ENCODE data around the gene SGSH.
"Not testable (repeated sequence)": the region's sequence is repeated elsewhere in the genome, so short reads cannot be mapped to it uniquely, and the experiment has no call there.

Gene SGSH

GRCh38 chr17:80209765-80210164 lies 10.4 kb downstream of the SGSH start:
- no peaks in the 10 kb centered on the region for H3K9me3 ChIP-seq (ENCODE audit: control insufficient read depth in 2 of 2, low read length in 2 of 2)
- no peaks in the 10 kb centered on the region for H3K27me3 ChIP-seq (ENCODE audit: control insufficient read depth in 1 of 2, insufficient read depth in 2 of 2, low read length in 2 of 2)
- no peak overlapping the region for H3K9ac ChIP-seq (ENCODE audit: low read length in 2 of 2)
- no peak overlapping the region for H3K27ac ChIP-seq (ENCODE audit: low read length)
- H3K4me3 ChIP-seq (ENCODE audit: low read length in 2 of 2) = no peak overlapping the region
- no peaks in the 10 kb centered on the region for H3K4me1 ChIP-seq (ENCODE audit: control insufficient read depth, insufficient read depth, low read length)
- H3K36me3 ChIP-seq (ENCODE audit: control insufficient read depth in 2 of 2, insufficient read depth in 2 of 2, low read length in 2 of 2) = peaks cover 6 to 26% of the 10 kb centered on the region in 2 donors

- Histone ChIP-seq H3K4me3 (ENCODE audit: low read length in 2 of 2) (no peak overlapping the region), H3K36me3 (ENCODE audit: control insufficient read depth in 2 of 2, insufficient read depth in 2 of 2, low read length in 2 of 2) (peaks cover 6 to 22% of the 10 kb centered on the region in 2 donors), H3K27me3 (ENCODE audit: control insufficient read depth in 1 of 2, insufficient read depth in 2 of 2, low read length in 2 of 2) (no peaks in the 10 kb centered on the region), H3K9ac (ENCODE audit: low read length in 2 of 2) (no peak overlapping the region), H3K4me1 (ENCODE audit: control insufficient read depth, insufficient read depth, low read length) (no peaks in the 10 kb centered on the region), H3K27ac (ENCODE audit: low read length) (no peak overlapping the region), H3K9me3 (ENCODE audit: control insufficient read depth in 2 of 2, low read length in 2 of 2) (no peaks in the 10 kb centered on the region)
Measured at GRCh38 chr17:80208050-80208449, 12.1 kb downstream of the SGSH start.

GRCh38 chr17:80205811-80206210 lies 14.3 kb downstream of the SGSH start:
- H3K27ac ChIP-seq (ENCODE audit: low read length) = no peak overlapping the region

GRCh38 chr17:80204626-80205468 lies 15.3 kb downstream of the SGSH start:
- peaks cover 0 to 4% of the 10 kb centered on the region in 2 donors for H3K36me3 ChIP-seq (ENCODE audit: control insufficient read depth in 2 of 2, insufficient read depth in 2 of 2, low read length in 2 of 2)
- no peaks in the 10 kb centered on the region for H3K27me3 ChIP-seq (ENCODE audit: control insufficient read depth in 1 of 2, insufficient read depth in 2 of 2, low read length in 2 of 2)
- no peak overlapping the region for H3K9ac ChIP-seq (ENCODE audit: low read length in 2 of 2)
- no peak overlapping the region for H3K4me3 ChIP-seq (ENCODE audit: low read length in 2 of 2)
- no peak overlapping the region for H3K27ac ChIP-seq (ENCODE audit: low read length)
- no peaks in the 10 kb centered on the region for H3K4me1 ChIP-seq (ENCODE audit: control insufficient read depth, insufficient read depth, low read length)
- no peaks in the 10 kb centered on the region for H3K9me3 ChIP-seq (ENCODE audit: control insufficient read depth in 2 of 2, low read length in 2 of 2)

More at GRCh38 chr17:80205811-80206210, 14.3 kb downstream of the SGSH start:
- Histone ChIP-seq H3K27me3 (ENCODE audit: control insufficient read depth in 1 of 2, insufficient read depth in 2 of 2, low read length in 2 of 2) (no peaks in the 10 kb centered on the region), H3K4me1 (ENCODE audit: control insufficient read depth, insufficient read depth, low read length) (no peaks in the 10 kb centered on the region), H3K4me3 (ENCODE audit: low read length in 2 of 2) (no peak overlapping the region), H3K9me3 (ENCODE audit: control insufficient read depth in 2 of 2, low read length in 2 of 2) (no peaks in the 10 kb centered on the region), H3K9ac (ENCODE audit: low read length in 2 of 2) (no peak overlapping the region), H3K36me3 (ENCODE audit: control insufficient read depth in 2 of 2, insufficient read depth in 2 of 2, low read length in 2 of 2) (peaks cover 0 to 9% of the 10 kb centered on the region in 2 donors)

- no peak overlapping the region for H3K9ac ChIP-seq (ENCODE audit: low read length in 2 of 2)
- H3K9me3 ChIP-seq (ENCODE audit: control insufficient read depth in 2 of 2, low read length in 2 of 2) = no peaks in the 10 kb centered on the region
- H3K27me3 ChIP-seq (ENCODE audit: control insufficient read depth in 1 of 2, insufficient read depth in 2 of 2, low read length in 2 of 2) = no peaks in the 10 kb centered on the region
Measured at GRCh38 chr17:80203471-80203963, 16.6 kb downstream of the SGSH start.

GRCh38 chr17:80202197-80202596 lies 17.9 kb downstream of the SGSH start:
- no peaks in the 10 kb centered on the region for H3K9me3 ChIP-seq (ENCODE audit: control insufficient read depth in 2 of 2, low read length in 2 of 2)
- H3K27me3 ChIP-seq (ENCODE audit: control insufficient read depth in 1 of 2, insufficient read depth in 2 of 2, low read length in 2 of 2) = no peaks in the 10 kb centered on the region
- H3K27ac ChIP-seq (ENCODE audit: low read length) = no peak overlapping the region
- H3K36me3 ChIP-seq (ENCODE audit: control insufficient read depth in 2 of 2, insufficient read depth in 2 of 2, low read length in 2 of 2) = no peaks in the 10 kb centered on the region
- no peak overlapping the region for H3K4me3 ChIP-seq (ENCODE audit: low read length in 2 of 2)
- no peak overlapping the region for H3K9ac ChIP-seq (ENCODE audit: low read length in 2 of 2)
- no peaks in the 10 kb centered on the region for H3K4me1 ChIP-seq (ENCODE audit: control insufficient read depth, insufficient read depth, low read length)

More at GRCh38 chr17:80203471-80203963, 16.6 kb downstream of the SGSH start:
- no peaks in the 10 kb centered on the region for H3K36me3 ChIP-seq (ENCODE audit: control insufficient read depth in 2 of 2, insufficient read depth in 2 of 2, low read length in 2 of 2)
- H3K4me3 ChIP-seq (ENCODE audit: low read length in 2 of 2) = no peak overlapping the region
- no peak overlapping the region for H3K27ac ChIP-seq (ENCODE audit: low read length)
- no peaks in the 10 kb centered on the region for H3K4me1 ChIP-seq (ENCODE audit: control insufficient read depth, insufficient read depth, low read length)

GRCh38 chr17:80201446-80201845 lies 18.7 kb downstream of the SGSH start:
- Histone ChIP-seq H3K36me3 (ENCODE audit: control insufficient read depth in 2 of 2, insufficient read depth in 2 of 2, low read length in 2 of 2) (no peaks in the 10 kb centered on the region), H3K9ac (ENCODE audit: low read length in 2 of 2) (no peak overlapping the region), H3K4me3 (ENCODE audit: low read length in 2 of 2) (no peak overlapping the region), H3K9me3 (ENCODE audit: control insufficient read depth in 2 of 2, low read length in 2 of 2) (no peaks in the 10 kb centered on the region), H3K4me1 (ENCODE audit: control insufficient read depth, insufficient read depth, low read length) (no peaks in the 10 kb centered on the region), H3K27me3 (ENCODE audit: control insufficient read depth in 1 of 2, insufficient read depth in 2 of 2, low read length in 2 of 2) (peaks cover 0 to 2% of the 10 kb centered on the region in 2 donors), H3K27ac (ENCODE audit: low read length) (no peak overlapping the region)

- H3K4me3 ChIP-seq (ENCODE audit: low read length in 2 of 2); H3K4me1 ChIP-seq (ENCODE audit: control insufficient read depth, insufficient read depth, low read length); H3K9ac ChIP-seq (ENCODE audit: low read length in 2 of 2); H3K36me3 ChIP-seq (ENCODE audit: control insufficient read depth in 2 of 2, insufficient read depth in 2 of 2, low read length in 2 of 2); H3K27ac ChIP-seq (ENCODE audit: low read length); H3K9me3 ChIP-seq (ENCODE audit: control insufficient read depth in 2 of 2, low read length in 2 of 2); H3K27me3 ChIP-seq (ENCODE audit: control insufficient read depth in 1 of 2, insufficient read depth in 2 of 2, low read length in 2 of 2): not testable (repeated sequence)
Measured at GRCh38 chr17:80199295-80199694, 20.8 kb downstream of the SGSH start.

GRCh38 chr17:80198144-80198661 lies 21.9 kb downstream of the SGSH start:
- Histone ChIP-seq H3K27ac (ENCODE audit: low read length) (no peak overlapping the region), H3K36me3 (ENCODE audit: control insufficient read depth in 2 of 2, insufficient read depth in 2 of 2, low read length in 2 of 2) (no peaks in the 10 kb centered on the region), H3K4me1 (ENCODE audit: control insufficient read depth, insufficient read depth, low read length) (no peaks in the 10 kb centered on the region), H3K27me3 (ENCODE audit: control insufficient read depth in 1 of 2, insufficient read depth in 2 of 2, low read length in 2 of 2) (peaks cover 6 to 8% of the 10 kb centered on the region in 2 donors), H3K9me3 (ENCODE audit: control insufficient read depth in 2 of 2, low read length in 2 of 2) (no peaks in the 10 kb centered on the region), H3K4me3 (ENCODE audit: low read length in 2 of 2) (no peak overlapping the region), H3K9ac (ENCODE audit: low read length in 2 of 2) (no peak overlapping the region)

- peaks cover 6 to 8% of the 10 kb centered on the region in 2 donors for H3K27me3 ChIP-seq (ENCODE audit: control insufficient read depth in 1 of 2, insufficient read depth in 2 of 2, low read length in 2 of 2)
- H3K27ac ChIP-seq (ENCODE audit: low read length) = no peak overlapping the region
- H3K4me3 ChIP-seq (ENCODE audit: low read length in 2 of 2) = no peak overlapping the region
- no peaks in the 10 kb centered on the region for H3K36me3 ChIP-seq (ENCODE audit: control insufficient read depth in 2 of 2, insufficient read depth in 2 of 2, low read length in 2 of 2)
- H3K4me1 ChIP-seq (ENCODE audit: control insufficient read depth, insufficient read depth, low read length) = no peaks in the 10 kb centered on the region
- H3K9ac ChIP-seq (ENCODE audit: low read length in 2 of 2) = no peak overlapping the region
- H3K9me3 ChIP-seq (ENCODE audit: control insufficient read depth in 2 of 2, low read length in 2 of 2) = no peaks in the 10 kb centered on the region
Measured at GRCh38 chr17:80196652-80197051, 23.5 kb downstream of the SGSH start.

Measured in stomach smooth muscle (tissue), 2 donors.